ENCODE data around the gene HLF.

GRCh38 chr17:55312852-55313251 lies 48.1 kb downstream of the HLF start:
- TF ChIP-seq CTCF (IDR thresholded peaks at IDR 0.05) (no peak), POLR2A (IDR thresholded peaks at IDR 0.05) (no peak)

Measured in lower leg skin (tissue), 3 donors.